Left ventricle myocardium inferior (tissue), 1 donor: ENCODE measurements around the gene WNK1. TPM values are rescaled to one million over a fixed set of nuclear protein-coding genes. Genes with fewer than 3 reads are reported as not detected.

Experiments used
- DNase-seq: peaks from one replicate; pipeline ENCODE4 v3.0.0-alpha.2; 2020
- H3K27ac ChIP-seq: fragments of 200-600 bp; replicated peaks from 2 replicates; pipeline ENCODE4 v1.8.0; 2021
- H3K27me3 ChIP-seq: fragments of 200-600 bp; 2 replicates; pipeline ENCODE4 v1.8.0; 2021; ENCODE audit warnings: low read depth
- H3K36me3 ChIP-seq: fragments of 200-600 bp; 2 replicates; pipeline ENCODE4 v1.8.0; 2021
- H3K4me1 ChIP-seq: fragments of 200-600 bp; 2 replicates; pipeline ENCODE4 v1.8.0; 2021
- H3K4me3 ChIP-seq: fragments of 200-600 bp; 2 replicates; pipeline ENCODE4 v1.8.0; 2021; ENCODE audit warnings: mild to moderate bottlenecking, moderate library complexity
- H3K9me3 ChIP-seq: fragments of 200-600 bp; replicated peaks from 2 replicates; pipeline ENCODE4 v1.8.0; 2021
- CTCF ChIP-seq: fragments of 200-600 bp; IDR thresholded peaks from 2 replicates; pipeline ENCODE4 v1.8.0; 2021; ENCODE audit warnings: antibody characterized with exemption, mild to moderate bottlenecking, borderline replicate concordance
- intact Hi-C: fragments of 100-400 bp; cut with micrococcal nuclease; formaldehyde crosslinking; loops from one replicate; pipeline ENCODE4 v1.11.0; 2022
- total RNA-seq: library from RNA; stranded (reverse); fragmentation: NEBNext Ultra II Directional; extraction: Animal tissue kit (Norgen Biotek cat#: 25700); gene quantifications from one replicate; pipeline ENCODE4 v1.2.1, GENCODE V29; 2021
- donor health status: DM: no; HTN: yes; CAD: no; lungs with severe emphysema.

The WNK1 gene
- total RNA-seq, 1 donor from 2014 or later, result 289 TPM

DNA sequence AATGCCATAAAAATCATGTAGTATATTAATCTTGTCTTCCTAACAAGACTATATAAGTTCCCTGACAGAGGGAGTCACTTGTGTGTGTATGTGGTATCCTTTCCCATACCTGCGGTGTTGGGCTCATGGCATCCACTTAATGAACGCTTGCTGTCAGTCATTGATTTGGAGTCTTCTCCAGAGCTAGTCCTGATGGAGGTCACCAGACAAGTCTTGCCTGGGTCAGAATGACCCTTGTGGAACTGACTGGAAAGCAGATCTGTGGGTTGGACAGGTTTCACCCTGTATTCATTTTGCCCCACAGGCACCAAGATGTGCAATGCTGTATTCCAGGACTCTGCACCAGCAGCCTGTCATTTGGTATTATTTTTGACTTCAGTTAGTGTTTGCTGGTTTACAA, 27.3 kb upstream of the WNK1 start:
- Histone ChIP-seq H3K27me3 (no peaks in the 10 kb centered on the region), H3K4me1 (peaks cover 18% of the 10 kb centered on the region), H3K27ac (peak overlapping the region; percentile 45), H3K4me3 (no peak overlapping the region), H3K36me3 (no peaks in the 10 kb centered on the region), H3K9me3 (no peaks in the 10 kb centered on the region)
- no peak for DNase-seq
- intact Hi-C loops, result no loop called here
- no peak for TF ChIP-seq CTCF

- intact Hi-C loops, result no loop called here
- H3K36me3 ChIP-seq, result no peaks in the 10 kb centered on the region
- no peaks in the 10 kb centered on the region for H3K9me3 ChIP-seq
- H3K4me3 ChIP-seq, result no peak overlapping the region
- H3K4me1 ChIP-seq, result peaks cover 18% of the 10 kb centered on the region
- no peak for TF ChIP-seq CTCF
- DNase-seq, result no peak
- H3K27me3 ChIP-seq, result no peaks in the 10 kb centered on the region
- H3K27ac ChIP-seq, result peak overlapping the region; percentile 45
Measured at GRCh38 chr12:726281-727140, 25.9 kb upstream of the WNK1 start.

GRCh38 chr12:727321-727720, 25.1 kb upstream of the WNK1 start:
- no peak for TF ChIP-seq CTCF
- intact Hi-C loops, result no loop called here
- DNase-seq, result no peak
- H3K4me1 ChIP-seq, result peaks cover 17% of the 10 kb centered on the region
- H3K4me3 ChIP-seq, result no peak overlapping the region
- no peaks in the 10 kb centered on the region for H3K27me3 ChIP-seq
- H3K36me3 ChIP-seq, result no peaks in the 10 kb centered on the region
- H3K27ac ChIP-seq, result peak overlapping the region; percentile 45
- no peaks in the 10 kb centered on the region for H3K9me3 ChIP-seq

DNA sequence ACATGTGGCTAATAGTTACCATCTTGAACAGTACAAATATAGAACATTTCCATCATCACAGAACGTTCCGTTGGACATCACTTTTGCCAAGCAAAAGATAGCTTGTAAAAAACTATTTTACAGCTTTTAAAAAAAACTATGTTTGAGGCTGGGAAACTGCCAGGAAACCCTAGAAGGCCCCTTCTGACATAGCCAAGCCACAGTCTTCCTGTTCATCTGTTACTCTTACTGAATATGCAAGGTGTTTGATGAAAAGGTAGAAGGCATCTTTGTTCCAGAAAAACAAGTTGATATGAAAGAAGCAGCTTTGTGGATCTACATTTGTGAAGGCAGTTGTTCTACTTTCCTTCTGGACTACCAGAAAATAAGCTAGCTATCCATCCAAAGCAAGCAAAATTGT, 23.6 kb upstream of the WNK1 start:
- H3K27ac ChIP-seq, result no peak overlapping the region
- intact Hi-C loops, result no loop called here
- H3K9me3 ChIP-seq, result no peaks in the 10 kb centered on the region

DNA sequence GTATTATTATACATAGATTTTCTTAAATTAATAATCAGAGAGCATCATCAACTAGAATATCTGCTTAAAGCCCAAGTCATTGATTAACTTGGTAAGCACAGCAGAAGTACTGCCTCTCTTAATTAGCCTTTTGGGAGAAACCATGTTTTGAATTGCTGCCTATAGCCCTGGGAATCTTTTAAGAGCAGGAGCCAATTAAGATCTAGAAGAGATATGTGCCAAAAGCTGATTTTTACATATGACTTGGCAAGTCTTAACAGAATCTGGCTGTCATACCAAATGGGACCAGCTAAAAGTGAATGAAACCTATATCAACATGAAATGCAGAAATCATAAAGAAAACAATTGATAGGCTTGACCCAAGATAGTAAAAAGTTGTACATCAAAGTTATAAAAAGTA, 23.2 kb upstream of the WNK1 start:
- no peak overlapping the region for H3K4me3 ChIP-seq
- intact Hi-C loops, result no loop called here
- H3K27me3 ChIP-seq, result no peaks in the 10 kb centered on the region
- peaks cover 13% of the 10 kb centered on the region for H3K4me1 ChIP-seq
- TF ChIP-seq CTCF, result no peak
- no peak for DNase-seq
- no peaks in the 10 kb centered on the region for H3K9me3 ChIP-seq
- H3K36me3 ChIP-seq, result no peaks in the 10 kb centered on the region
- H3K27ac ChIP-seq, result no peak overlapping the region

More for the DNA sequence above, 23.6 kb upstream of the WNK1 start:
- no peak for DNase-seq
- Histone ChIP-seq H3K27me3 (no peaks in the 10 kb centered on the region), H3K36me3 (no peaks in the 10 kb centered on the region), H3K4me3 (no peak overlapping the region), H3K4me1 (peaks cover 15% of the 10 kb centered on the region)
- TF ChIP-seq CTCF, result no peak
